Thymus (tissue), 11 donors: Measurements from ENCODE around the gene ANP32B. TPM values are rescaled to one million over a fixed set of nuclear protein-coding genes. Genes with fewer than 3 reads are reported as not detected.
"Not testable (repeated sequence)": the region's sequence is repeated elsewhere in the genome, so short reads cannot be mapped to it uniquely, and the experiment has no call there.

ENCODE experiments used
- DNase-seq, 9 donors: peaks; one replicate each; pipeline ENCODE4 v3.0.0-alpha.2; 2013; ENCODE audit warnings: low spot score in 9 of 9, low read depth in 6 of 9, missing footprints in 1 of 9
- H3K27ac ChIP-seq, 2 donors: one replicate each; pipeline ENCODE4 v1.5.1; 2013; ENCODE audit warnings: control low read depth in 1 of 2, low read depth in 1 of 2, low read length in 1 of 2, mild to moderate bottlenecking in 1 of 2, moderate library complexity in 1 of 2
- H3K27me3 ChIP-seq, 2 donors: one replicate each; pipeline ENCODE4 v1.5.1; 2013; ENCODE audit warnings: low read length in 1 of 2; ENCODE audit not compliant: control insufficient read depth in 2 of 2, insufficient read depth in 1 of 2
- H3K36me3 ChIP-seq, 2 donors: one replicate each; pipeline ENCODE4 v1.5.1; 2013; ENCODE audit warnings: low read length in 1 of 2, mild to moderate bottlenecking in 1 of 2, moderate library complexity in 1 of 2; ENCODE audit not compliant: control insufficient read depth in 2 of 2, insufficient read depth in 2 of 2
- H3K4me1 ChIP-seq, 2 donors: one replicate each; pipeline ENCODE4 v1.5.1; 2013; ENCODE audit warnings: low read length in 2 of 2; ENCODE audit not compliant: control insufficient read depth in 2 of 2, insufficient read depth in 2 of 2
- H3K4me3 ChIP-seq, 2 donors: one replicate each; pipeline ENCODE4 v1.5.1; 2013; ENCODE audit warnings: low read length in 2 of 2, control low read depth in 1 of 2, mild to moderate bottlenecking in 1 of 2
- H3K9me3 ChIP-seq, 2 donors: one replicate each; pipeline ENCODE4 v1.5.1; 2013; ENCODE audit warnings: low read length in 1 of 2, mild to moderate bottlenecking in 1 of 2; ENCODE audit not compliant: control insufficient read depth in 2 of 2, insufficient read depth in 1 of 2
- WGBS: extraction: QIAGEN DNeasy Blood & Tissue Kit; methylation state at CpG from one replicate; pipeline ENCODE4 v1.1.7; 2013; 5-methylcytosine and 5-hydroxymethylcytosine counted together
- polyA plus RNA-seq: library from polyadenylated mRNA; stranded (reverse); fragments of 200-250 nt; gene quantifications from one replicate; pipeline ENCODE4 v1.2.3, GENCODE V29; 2013
- total RNA-seq: library from RNA; stranded (reverse); fragments of 120-200 nt; gene quantifications from one replicate; pipeline ENCODE4 v1.2.4, GENCODE V29; 2013
- donor health status: healthy.

ANP32B gene
- total and polyA plus RNA-seq, 2 donors: 44.7 to 191 TPM

DNA sequence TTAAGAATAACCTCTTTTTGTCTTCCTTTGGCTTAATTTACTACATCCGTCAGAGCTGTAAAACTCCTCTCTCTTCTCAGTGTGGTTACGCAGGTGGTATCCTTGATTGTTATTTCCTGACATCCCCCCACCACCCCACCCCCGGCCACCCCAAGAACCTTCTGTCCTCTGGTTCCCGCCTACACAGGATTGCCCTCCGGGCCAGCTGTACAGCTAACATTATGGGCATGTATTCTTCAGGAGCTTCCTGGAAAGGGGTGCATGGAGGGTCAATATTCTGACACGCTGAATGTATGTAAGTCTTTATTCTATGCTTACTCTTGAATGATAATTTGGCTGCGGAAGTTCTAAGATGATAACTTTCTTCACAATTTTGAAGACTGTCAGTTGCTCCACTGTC, 13.0 kb upstream of the ANP32B start:
- WGBS: 8% methylated on average over 7 of the region's 7 CpGs
- H3K27ac ChIP-seq: peak overlapping the region; percentile 76 to 93
- H3K27me3 ChIP-seq: no peaks in the 10 kb centered on the region
- peak in 5 of 9 donors; percentile 54 to 84 (median 63) for DNase-seq
- peaks cover 5 to 37% of the 10 kb centered on the region in 2 donors for H3K4me1 ChIP-seq
- H3K36me3 ChIP-seq: no peaks in the 10 kb centered on the region
- H3K9me3 ChIP-seq: peaks cover 0 to 4% of the 10 kb centered on the region in 2 donors
- peak overlapping the region; percentile 54 to 59 for H3K4me3 ChIP-seq

DNA sequence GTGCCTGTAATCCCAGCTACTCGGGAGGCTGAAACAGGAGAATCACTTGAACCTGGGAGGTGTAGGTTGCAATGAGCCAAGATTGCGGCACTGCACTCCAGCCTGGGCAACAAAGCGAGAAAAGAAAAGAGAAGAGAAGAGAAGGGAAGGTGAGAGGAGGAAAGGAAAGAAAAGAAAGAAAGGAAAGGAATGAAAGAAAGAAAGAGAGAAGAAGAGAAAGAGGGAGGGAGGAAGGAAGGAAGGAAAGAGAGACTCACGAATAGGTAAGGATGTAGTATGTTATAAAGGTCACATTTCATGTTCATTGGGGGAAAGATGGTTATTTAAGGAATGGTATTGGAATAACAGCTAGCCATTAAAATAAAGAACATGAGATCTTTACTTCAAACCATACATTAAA, 10.4 kb upstream of the ANP32B start:
- Histone ChIP-seq H3K9me3 (peaks cover 0 to 4% of the 10 kb centered on the region in 2 donors), H3K27ac (no peak overlapping the region), H3K4me1 (peaks cover 5 to 25% of the 10 kb centered on the region in 2 donors), H3K27me3 (no peaks in the 10 kb centered on the region), H3K4me3 (no peak overlapping the region), H3K36me3 (no peaks in the 10 kb centered on the region)
- WGBS: 96% methylated on average over 4 of the region's 4 CpGs
- no peak for DNase-seq

DNA sequence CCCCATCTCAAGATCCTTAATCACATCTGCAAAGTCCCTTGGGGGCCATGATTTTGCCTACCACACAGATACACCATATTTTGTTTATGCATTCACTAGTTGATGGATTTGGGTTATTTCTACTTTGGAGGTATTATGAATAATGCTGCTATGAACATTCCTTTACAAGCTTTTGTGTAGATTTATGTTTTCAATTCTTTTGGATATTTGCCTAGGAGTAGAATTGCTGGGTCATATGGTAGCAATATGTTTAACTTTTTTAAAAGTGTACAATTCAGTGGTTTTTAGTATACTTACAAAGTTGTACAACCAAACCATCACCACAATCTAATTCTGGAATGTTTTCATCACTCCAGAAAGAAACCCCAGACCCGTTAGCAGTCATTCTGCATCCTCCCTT, 7.8 kb upstream of the ANP32B start:
- H3K4me1 ChIP-seq: peaks cover 12 to 34% of the 10 kb centered on the region in 2 donors
- no peaks in the 10 kb centered on the region for H3K27me3 ChIP-seq
- H3K9me3 ChIP-seq: peaks cover 0 to 4% of the 10 kb centered on the region in 2 donors
- H3K4me3 ChIP-seq: no peak overlapping the region
- peaks cover 4 to 7% of the 10 kb centered on the region in 2 donors for H3K36me3 ChIP-seq
- DNase-seq: no peak
- H3K27ac ChIP-seq: no peak overlapping the region
- WGBS: 43% methylated on average over 1 of the region's 1 CpG

DNA sequence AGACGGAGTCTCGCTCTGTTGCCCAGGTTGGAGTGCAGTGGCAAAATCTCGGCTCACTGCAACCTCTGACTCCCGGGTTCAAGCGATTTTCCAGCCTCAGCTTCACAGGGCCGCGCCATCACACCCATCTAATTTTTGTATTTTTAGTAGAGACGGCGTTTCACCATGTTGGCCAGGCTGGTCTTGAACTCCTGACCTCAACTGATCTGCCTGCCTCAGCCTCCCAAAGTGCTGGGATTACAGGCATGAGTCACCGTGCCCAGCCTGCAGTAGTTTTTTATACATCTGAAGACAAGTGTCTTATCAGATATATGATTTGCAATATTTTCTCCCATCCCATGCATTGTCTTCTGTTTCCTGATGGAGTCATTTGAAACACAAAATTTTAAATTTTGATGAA, 6.5 kb upstream of the ANP32B start:
- not testable (repeated sequence) for H3K27me3 ChIP-seq, H3K27ac ChIP-seq, H3K9me3 ChIP-seq, DNase-seq, H3K4me3 ChIP-seq, H3K36me3 ChIP-seq
- WGBS: 99% methylated on average over 10 of the region's 10 CpGs
- peaks cover 17 to 37% of the 10 kb centered on the region in 2 donors for H3K4me1 ChIP-seq

DNA sequence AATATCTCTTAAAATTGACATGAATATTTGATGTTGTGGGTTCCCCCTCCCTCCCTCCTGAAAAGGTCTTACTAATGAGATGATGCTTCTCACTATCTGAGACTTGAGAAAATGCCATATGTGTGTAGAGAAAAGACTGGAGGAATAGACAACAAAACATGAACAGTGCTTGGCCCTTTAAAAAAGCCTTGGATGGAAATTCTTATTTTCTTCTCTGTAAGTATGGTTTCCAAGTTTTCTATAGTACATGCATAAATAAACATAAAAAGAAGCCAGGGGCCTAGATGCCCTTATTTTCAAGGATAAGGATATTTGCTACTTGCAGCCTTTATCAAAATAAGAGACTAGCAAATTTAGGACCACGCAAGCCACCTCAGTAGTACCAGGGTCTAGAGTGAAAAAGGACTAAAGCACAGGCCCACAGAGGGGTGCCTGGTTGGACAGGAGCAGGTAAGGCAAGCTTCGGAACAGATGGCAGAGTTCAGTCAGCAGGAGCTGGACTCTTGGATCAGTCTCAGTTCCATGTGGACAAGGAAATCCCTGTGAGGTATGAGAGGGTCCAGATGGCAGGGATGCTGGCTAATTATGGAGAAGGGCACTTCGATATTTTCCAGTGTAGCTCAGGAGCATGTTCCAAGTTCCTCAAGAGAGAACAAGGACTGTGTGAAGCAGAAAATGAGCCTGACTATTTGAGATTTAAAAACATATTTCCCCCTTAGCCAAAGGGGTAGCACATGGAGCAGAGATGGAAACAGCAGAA, 4.6 kb upstream of the ANP32B start:
- H3K27me3 ChIP-seq: no peaks in the 10 kb centered on the region
- peaks cover 23 to 40% of the 10 kb centered on the region in 2 donors for H3K4me1 ChIP-seq
- H3K36me3 ChIP-seq: peaks cover 4 to 7% of the 10 kb centered on the region in 2 donors
- peaks cover 0 to 8% of the 10 kb centered on the region in 2 donors for H3K9me3 ChIP-seq
- WGBS: 97% methylated on average over 3 of the region's 3 CpGs
- H3K27ac ChIP-seq: peak overlapping the region in 1 of 2 donors; percentile 61
- H3K4me3 ChIP-seq: no peak overlapping the region
- no peak for DNase-seq

DNA sequence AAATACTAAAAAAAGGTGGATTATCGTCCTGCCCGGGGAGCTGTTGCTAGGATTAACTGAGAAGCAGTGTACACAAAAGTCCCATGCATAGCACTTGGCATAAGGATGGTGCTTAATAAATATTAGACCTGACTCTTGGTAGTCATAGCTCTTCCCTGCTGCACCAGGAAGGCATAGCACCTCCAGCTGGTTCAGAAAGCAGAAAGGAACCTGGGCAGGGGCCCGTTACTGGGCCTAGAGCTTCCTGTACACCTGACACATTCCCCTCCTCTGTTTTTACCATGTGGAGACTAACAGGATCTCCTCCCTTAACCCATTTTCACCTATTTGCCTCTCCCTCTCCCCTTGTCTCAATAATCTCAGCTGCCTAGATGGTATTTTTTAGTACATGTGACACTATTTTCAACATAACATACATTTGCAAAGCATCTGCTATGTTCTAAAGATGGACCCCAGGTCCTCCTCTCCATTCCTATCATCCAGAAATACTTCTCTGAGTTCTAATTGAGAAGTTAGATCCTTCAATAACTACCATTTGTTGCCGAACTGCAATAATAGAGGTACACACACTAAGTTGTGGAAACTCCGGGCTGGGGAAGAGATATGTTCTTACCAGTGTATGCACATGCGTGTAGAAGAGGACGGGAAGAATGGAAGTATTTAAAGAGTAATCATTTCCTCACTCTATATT, 3.2 kb upstream of the ANP32B start:
- Histone ChIP-seq H3K9me3 (peaks cover 0 to 4% of the 10 kb centered on the region in 2 donors), H3K27me3 (no peaks in the 10 kb centered on the region), H3K36me3 (peaks cover 4 to 7% of the 10 kb centered on the region in 2 donors), H3K27ac (peak overlapping the region in 1 of 2 donors; percentile 61), H3K4me1 (peaks cover 24 to 40% of the 10 kb centered on the region in 2 donors), H3K4me3 (no peak overlapping the region)
- 79% methylated on average over 7 of the region's 7 CpGs for WGBS
- DNase-seq: peak in 2 of 9 donors; percentile 53 to 71

DNA sequence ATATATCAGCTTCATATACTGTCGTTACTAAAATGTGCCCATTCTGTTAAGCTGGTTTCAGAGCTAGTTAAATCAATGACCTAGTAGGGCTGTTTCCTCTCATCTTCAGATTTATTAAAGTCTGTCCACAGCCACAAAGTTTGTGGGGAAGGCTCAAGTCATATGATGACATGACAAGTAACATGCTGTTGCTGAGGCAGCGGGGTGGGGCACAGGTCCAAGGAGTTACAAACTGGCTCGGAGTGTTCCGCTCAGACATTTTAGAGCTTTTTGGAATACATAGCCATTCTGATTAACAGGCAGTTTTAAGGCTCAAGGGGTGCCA, 2.7 kb upstream of the ANP32B start:
- Histone ChIP-seq H3K36me3 (peaks cover 4 to 7% of the 10 kb centered on the region in 2 donors), H3K27me3 (no peaks in the 10 kb centered on the region), H3K4me1 (peaks cover 29 to 44% of the 10 kb centered on the region in 2 donors), H3K27ac (peak overlapping the region in 1 of 2 donors; percentile 94), H3K9me3 (peaks cover 0 to 7% of the 10 kb centered on the region in 2 donors), H3K4me3 (no peak overlapping the region)
- no peak for DNase-seq
- WGBS: 94% methylated on average over 4 of the region's 4 CpGs

DNA sequence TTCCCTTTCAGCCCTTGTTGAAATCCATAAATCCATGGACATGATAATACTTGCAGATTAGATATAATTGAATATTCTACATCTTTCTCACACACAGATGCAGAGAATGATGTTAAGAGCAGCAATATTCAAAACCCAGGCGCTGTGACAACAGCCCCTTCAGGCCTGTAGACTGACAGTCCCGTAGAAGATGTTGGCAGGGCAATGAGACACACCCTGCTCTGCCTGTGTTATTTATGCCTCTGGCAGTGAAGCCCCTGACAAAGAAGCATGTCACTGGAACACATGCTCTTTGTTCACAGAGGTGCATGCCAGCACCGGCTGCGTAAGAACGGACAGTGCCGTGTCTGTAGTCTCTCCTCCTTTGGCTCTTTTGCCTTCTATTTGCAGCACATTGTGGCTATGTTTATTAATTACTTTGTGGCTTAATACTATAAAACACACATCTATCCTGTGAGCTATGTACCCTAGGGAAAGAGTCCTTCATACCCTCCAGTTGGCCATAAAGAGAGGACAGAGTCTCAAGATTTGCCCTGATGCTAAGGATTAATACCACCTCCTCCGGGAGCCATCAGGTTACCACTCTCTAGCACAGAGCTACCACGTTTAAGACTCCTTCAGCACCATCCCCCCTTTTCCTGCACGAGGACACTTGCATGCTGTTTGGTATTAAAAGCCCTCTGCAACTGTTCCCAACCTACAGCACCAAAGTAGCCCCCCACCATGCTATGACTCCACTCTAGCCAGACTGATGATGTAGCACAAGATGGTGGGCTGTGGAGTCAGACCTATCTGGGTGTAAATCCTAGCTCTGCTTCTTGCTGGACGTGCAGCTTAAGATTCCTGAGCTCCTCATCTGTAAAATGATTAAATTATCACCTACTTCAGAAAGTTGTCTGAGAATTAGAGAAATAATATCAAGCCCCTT, 2.0 kb upstream of the ANP32B start:
- Histone ChIP-seq H3K36me3 (peaks cover 4 to 7% of the 10 kb centered on the region in 2 donors), H3K4me1 (peaks cover 36 to 52% of the 10 kb centered on the region in 2 donors), H3K9me3 (peaks cover 0 to 7% of the 10 kb centered on the region in 2 donors), H3K27me3 (no peaks in the 10 kb centered on the region), H3K27ac (peak overlapping the region; percentile 36 to 94), H3K4me3 (no peak overlapping the region)
- DNase-seq: peak in 1 of 9 donors; percentile 45
- WGBS: 78% methylated on average over 10 of the region's 10 CpGs
